ENCODE results near the gene ANTKMT. TPM values are rescaled to one million over a fixed set of nuclear protein-coding genes. Genes with fewer than 3 reads are reported as not detected.

Gene ANTKMT
- total and polyA plus RNA-seq, 2 of the 4 experiments (the other 2 are of a cell fraction) = 7.3 to 16.2 TPM

DNA sequence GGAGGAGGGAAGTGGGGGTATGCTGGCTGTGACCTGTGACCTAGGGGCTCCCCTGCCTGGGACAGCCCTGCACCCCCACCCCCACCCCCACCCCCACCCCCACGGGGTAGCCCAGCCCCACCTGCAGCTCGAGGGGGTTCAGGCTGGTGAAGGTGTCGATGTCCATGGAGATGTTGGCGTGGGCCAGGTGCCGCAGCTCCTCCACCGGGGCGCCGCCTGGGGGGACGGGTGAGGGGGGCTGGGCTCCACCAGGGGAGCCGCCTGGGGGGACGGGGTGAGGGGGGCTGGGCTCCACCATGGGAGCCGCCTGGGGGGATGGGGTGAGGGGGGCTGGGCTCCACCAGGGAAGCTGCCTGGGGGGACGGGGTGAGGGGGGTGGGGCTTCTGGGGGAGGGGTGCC is 49.5 kb downstream of the ANTKMT start:
- in situ Hi-C loops (cut with MboI; ENCODE audit: low sequenced_read_pairs) = no loop called here
- Histone ChIP-seq H3K56ac (ENCODE audit: extremely low read depth, insufficient read depth, low read length) (no peak overlapping the region), H3K9me3 (ENCODE audit: control insufficient read depth, insufficient read depth, low read length) (no peaks in the 10 kb centered on the region), H3K36me3 (ENCODE audit: control insufficient read depth, insufficient read depth, low read length) (no peaks in the 10 kb centered on the region), H4K8ac (ENCODE audit: low read depth in 2 of 2, low read length in 2 of 2) (no peak overlapping the region), H3K18ac (ENCODE audit: low read depth, low read length) (no peak overlapping the region), H3K27ac (ENCODE audit: insufficient read depth, low read length) (no peak overlapping the region), H2AFZ (replicated peaks; ENCODE audit: low read length, poor library complexity) (no peak overlapping the region), H3K4ac (ENCODE audit: low read depth, low read length) (no peak overlapping the region), H3K23ac (ENCODE audit: low read depth, low read length) (no peak overlapping the region), H2AK9ac (replicated peaks; ENCODE audit: low read depth, low read length, poor library complexity) (no peak overlapping the region), H4K20me1 (ENCODE audit: insufficient read depth, low read length) (no peaks in the 10 kb centered on the region), H4K5ac (ENCODE audit: low read depth, low read length) (no peak overlapping the region), H2BK5ac (ENCODE audit: low read depth, low read length, poor library complexity, severe bottlenecking) (no peak overlapping the region), H3K4me2 (ENCODE audit: low read depth, low read length) (no peak overlapping the region), H2BK120ac (ENCODE audit: low read depth, low read length) (no peak overlapping the region), H3K4me3 (ENCODE audit: insufficient read depth, low read depth, low read length) (no peak overlapping the region), H3K9ac (ENCODE audit: low read depth, low read length) (no peak overlapping the region), H2AK5ac (ENCODE audit: low read depth, low read length) (no peak overlapping the region), H2BK15ac (ENCODE audit: low read depth, low read length) (no peak overlapping the region), H3K79me1 (ENCODE audit: low read depth in 1 of 2, low read length in 2 of 2) (no peaks in the 10 kb centered on the region), H4K91ac (ENCODE audit: insufficient read depth, low read depth, low read length) (no peak overlapping the region), H2BK20ac (ENCODE audit: low read depth, low read length) (no peak overlapping the region), H3K4me1 (ENCODE audit: control insufficient read depth, insufficient read depth, low read length) (no peaks in the 10 kb centered on the region), H3K27me3 (ENCODE audit: control insufficient read depth, insufficient read depth, low read length) (no peaks in the 10 kb centered on the region), H3K9me1 (ENCODE audit: insufficient read depth, low read length) (no peaks in the 10 kb centered on the region), H3K14ac (replicated peaks; ENCODE audit: low read depth, low read length) (no peak overlapping the region)
- ATAC-seq (ENCODE audit: low read depth) (no peak), DNase-seq (no peak)
- no peak for TF ChIP-seq POLR2A (IDR thresholded peaks at IDR 0.05; ENCODE audit: low read depth, low read length)
- TF ChIP-seq RAD21 (IDR thresholded peaks at IDR 0.05; ENCODE audit: low read length) = no peak
- no CpG with 5 or more reads among the region's 13 CpGs for WGBS, 2 experiments (ENCODE audit: extremely low coverage in 2 of 2, insufficient read length in 1 of 2)
- intact Hi-C loops (cut with micrococcal nuclease) = no loop called here
- no TSS peak for BruUV-seq (replicated peaks)
- dilution Hi-C loops (cut with HindIII; ENCODE audit: low sequenced_read_pairs, unreplicated experiment) = no loop called here
- ChIA-PET POLR2A (ENCODE audit: unreplicated experiment) (no interaction called here), CTCF (no interaction called here)

Small RNA genes lying within 50 kb of the gene (microRNA-seq; reads per million reads assigned to microRNA genes)
- gene MIR662 (ENCODE audit: insufficient read depth in 1 of 2, insufficient read length in 1 of 2, unreplicated experiment in 1 of 2) = 0 reads per million in 2 experiments

Small RNA genes lying within 50 kb of the gene (small RNA-seq; reads per million reads assigned to genes)
- gene MIR662 = 0 reads per million in 5 experiments

Other genes starting within 250 kb of the ANTKMT start
- 9.3 and 11.4 TPM in 2 replicates for gene CAPN15, start 193.4 kb upstream of the ANTKMT start, total RNA-seq (2012; rRNA removed)
- 24.3 and 36.0 TPM in 2 replicates for gene CAPN15, start 193.4 kb upstream of the ANTKMT start, polyA plus RNA-seq (2012; rRNA removed)
- not detected in 2 replicates for gene PRR35, start 160.8 kb upstream of the ANTKMT start, total RNA-seq (2012; rRNA removed)
- gene PRR35, start 160.8 kb upstream of the ANTKMT start, polyA plus RNA-seq (2012; rRNA removed) = not detected in 2 replicates
- 0.56 and 0.72 TPM in 2 replicates for gene NHLRC4, start 154.1 kb upstream of the ANTKMT start, total RNA-seq (2012; rRNA removed)
- gene NHLRC4, start 154.1 kb upstream of the ANTKMT start, polyA plus RNA-seq (2012; rRNA removed) = 0.65 and 0.84 TPM in 2 replicates
- gene PIGQ, start 151.2 kb upstream of the ANTKMT start, total RNA-seq (2012; rRNA removed) = 5.9 and 7.2 TPM in 2 replicates
- gene PIGQ, start 151.2 kb upstream of the ANTKMT start, polyA plus RNA-seq (2012; rRNA removed) = 36.8 and 40.5 TPM in 2 replicates
- gene RAB40C, start 131.1 kb upstream of the ANTKMT start, total RNA-seq (2012; rRNA removed) = 6.8 and 6.9 TPM in 2 replicates
- 13.7 and 15.3 TPM in 2 replicates for gene RAB40C, start 131.1 kb upstream of the ANTKMT start, polyA plus RNA-seq (2012; rRNA removed)
- not detected in 2 replicates for gene WFIKKN1, start 90.2 kb upstream of the ANTKMT start, total RNA-seq (2012; rRNA removed)
- 0.10 and 0.23 TPM in 2 replicates for gene WFIKKN1, start 90.2 kb upstream of the ANTKMT start, polyA plus RNA-seq (2012; rRNA removed)
- 40.8 and 46.8 TPM in 2 replicates for gene METTL26, start 84.8 kb upstream of the ANTKMT start, total RNA-seq (2012; rRNA removed)
- 128 and 184 TPM in 2 replicates for gene METTL26, start 84.8 kb upstream of the ANTKMT start, polyA plus RNA-seq (2012; rRNA removed)
- 6.3 and 8.6 TPM in 2 replicates for gene MCRIP2, start 79.3 kb upstream of the ANTKMT start, total RNA-seq (2012; rRNA removed)
- gene MCRIP2, start 79.3 kb upstream of the ANTKMT start, polyA plus RNA-seq (2012; rRNA removed) = 19.6 and 27.9 TPM in 2 replicates
- 1.4 and 1.7 TPM in 2 replicates for gene WDR90, start 71.8 kb upstream of the ANTKMT start, total RNA-seq (2012; rRNA removed)
- gene WDR90, start 71.8 kb upstream of the ANTKMT start, polyA plus RNA-seq (2012; rRNA removed) = 18.7 and 21.7 TPM in 2 replicates
- 20.0 and 20.3 TPM in 2 replicates for gene RHOT2, start 53.0 kb upstream of the ANTKMT start, total RNA-seq (2012; rRNA removed)
- 181 and 228 TPM in 2 replicates for gene RHOT2, start 53.0 kb upstream of the ANTKMT start, polyA plus RNA-seq (2012; rRNA removed)
- 0.72 and 0.83 TPM in 2 replicates for gene RHBDL1, start 45.5 kb upstream of the ANTKMT start, total RNA-seq (2012; rRNA removed)
- 4.1 and 4.8 TPM in 2 replicates for gene RHBDL1, start 45.5 kb upstream of the ANTKMT start, polyA plus RNA-seq (2012; rRNA removed)
- 162 and 183 TPM in 2 replicates for gene STUB1, start 40.7 kb upstream of the ANTKMT start, total RNA-seq (2012; rRNA removed)
- gene STUB1, start 40.7 kb upstream of the ANTKMT start, polyA plus RNA-seq (2012; rRNA removed) = 186 and 195 TPM in 2 replicates
- gene JMJD8, start 36.8 kb upstream of the ANTKMT start, total RNA-seq (2012; rRNA removed) = 17.2 and 17.7 TPM in 2 replicates
- gene JMJD8, start 36.8 kb upstream of the ANTKMT start, polyA plus RNA-seq (2012; rRNA removed) = 62.5 and 72.2 TPM in 2 replicates
- 0.72 and 1.1 TPM in 2 replicates for gene WDR24, start 30.7 kb upstream of the ANTKMT start, total RNA-seq (2012; rRNA removed)
- 8.7 and 10.8 TPM in 2 replicates for gene WDR24, start 30.7 kb upstream of the ANTKMT start, polyA plus RNA-seq (2012; rRNA removed)
- 0.18 and 0.56 TPM in 2 replicates for gene FBXL16, start 15.3 kb upstream of the ANTKMT start, total RNA-seq (2012; rRNA removed)
- 2.2 and 3.0 TPM in 2 replicates for gene FBXL16, start 15.3 kb upstream of the ANTKMT start, polyA plus RNA-seq (2012; rRNA removed)
- gene METRN, start 6.0 kb upstream of the ANTKMT start, total RNA-seq (2012; rRNA removed) = 6.1 and 8.6 TPM in 2 replicates
- 48.2 and 91.1 TPM in 2 replicates for gene METRN, start 6.0 kb upstream of the ANTKMT start, polyA plus RNA-seq (2012; rRNA removed)
- gene CCDC78, start 5.3 kb downstream of the ANTKMT start, total RNA-seq (2012; rRNA removed) = 0.54 and 0.56 TPM in 2 replicates
- gene CCDC78, start 5.3 kb downstream of the ANTKMT start, polyA plus RNA-seq (2012; rRNA removed) = 4.6 and 5.5 TPM in 2 replicates
- 3.0 and 3.1 TPM in 2 replicates for gene HAGHL, start 6.0 kb downstream of the ANTKMT start, total RNA-seq (2012; rRNA removed)
- gene HAGHL, start 6.0 kb downstream of the ANTKMT start, polyA plus RNA-seq (2012; rRNA removed) = 12.5 and 17.5 TPM in 2 replicates
- 13.9 and 17.0 TPM in 2 replicates for gene CIAO3, start 19.9 kb downstream of the ANTKMT start, total RNA-seq (2012; rRNA removed)
- gene CIAO3, start 19.9 kb downstream of the ANTKMT start, polyA plus RNA-seq (2012; rRNA removed) = 20.2 and 20.5 TPM in 2 replicates
- not detected in 2 replicates for gene MSLN, start 39.6 kb downstream of the ANTKMT start, total RNA-seq (2012; rRNA removed)
- gene MSLN, start 39.6 kb downstream of the ANTKMT start, polyA plus RNA-seq (2012; rRNA removed) = 0.14 and 0.22 TPM in 2 replicates
- 11.7 and 13.1 TPM in 2 replicates for gene RPUSD1, start 67.2 kb downstream of the ANTKMT start, total RNA-seq (2012; rRNA removed)
- gene RPUSD1, start 67.2 kb downstream of the ANTKMT start, polyA plus RNA-seq (2012; rRNA removed) = 32.3 and 43.3 TPM in 2 replicates
- 3.1 and 3.2 TPM in 2 replicates for gene CHTF18, start 67.5 kb downstream of the ANTKMT start, total RNA-seq (2012; rRNA removed)
- 21.4 and 28.1 TPM in 2 replicates for gene CHTF18, start 67.5 kb downstream of the ANTKMT start, polyA plus RNA-seq (2012; rRNA removed)
- gene GNG13, start 79.6 kb downstream of the ANTKMT start, total RNA-seq (2012; rRNA removed) = not detected in 2 replicates
- not detected in 2 replicates for gene GNG13, start 79.6 kb downstream of the ANTKMT start, polyA plus RNA-seq (2012; rRNA removed)
- gene LMF1, start 249.8 kb downstream of the ANTKMT start, total RNA-seq (2012; rRNA removed) = 6.7 and 13.1 TPM in 2 replicates
- gene LMF1, start 249.8 kb downstream of the ANTKMT start, polyA plus RNA-seq (2012; rRNA removed) = 7.7 and 11.0 TPM in 2 replicates

All from IMR-90 (cell line).